Activated CD4-positive, alpha-beta T cell treated with anti-CD3 and anti-CD28 coated beads, Interleukin-2, amount 10 ng/mL, durations not matched to agents 7 days and 5 days (primary cell): ENCODE results near the gene NWD2. TPM values are rescaled to one million over a fixed set of nuclear protein-coding genes. Genes with fewer than 3 reads are reported as not detected.
"Not testable (repeated sequence)": the region's sequence is repeated elsewhere in the genome, so short reads cannot be mapped to it uniquely, and the experiment has no call there.

Experiments
- CTCF ChIA-PET: fragments of 350-600 bp; sonication (Branson Sonifier 250); formaldehyde crosslinking; loops from one replicate; lab custom pipeline; 2021; ENCODE audit warnings: antibody characterized with exemption; lab: Charles Lee
- POLR2A ChIA-PET: fragments of 350-600 bp; sonication (Branson Sonifier 250); formaldehyde crosslinking; loops from one replicate; lab custom pipeline; 2021; ENCODE audit warnings: antibody characterized with exemption; lab: Charles Lee
- DNase-seq: peaks from one replicate; pipeline ENCODE4 v3.0.0-alpha.2; 2020
- H3K27ac Mint-ChIP-seq: one replicate; pipeline ENCODE4 v1.8.0; 2021; ENCODE audit warnings: mild to moderate bottlenecking, moderate library complexity, mixed read lengths
- H3K27me3 Mint-ChIP-seq: one replicate; pipeline ENCODE4 v1.8.0; 2021; ENCODE audit warnings: mixed read lengths
- H3K36me3 Mint-ChIP-seq: one replicate; pipeline ENCODE4 v1.8.0; 2021; ENCODE audit warnings: low read depth, mixed read lengths
- H3K4me1 Mint-ChIP-seq: one replicate; pipeline ENCODE4 v1.8.0; 2021; ENCODE audit warnings: mixed read lengths
- H3K4me3 Mint-ChIP-seq: one replicate; pipeline ENCODE4 v1.8.0; 2021; ENCODE audit warnings: mild to moderate bottlenecking, moderate library complexity, mixed read lengths
- H3K9me3 Mint-ChIP-seq: one replicate; pipeline ENCODE4 v1.8.0; 2021; ENCODE audit warnings: mixed read lengths
- total RNA-seq, 2 experiments: library from RNA; stranded (reverse); gene quantifications; one replicate each; pipeline ENCODE4 v1.2.3, GENCODE V29; 2021

The NWD2 gene, protein sequence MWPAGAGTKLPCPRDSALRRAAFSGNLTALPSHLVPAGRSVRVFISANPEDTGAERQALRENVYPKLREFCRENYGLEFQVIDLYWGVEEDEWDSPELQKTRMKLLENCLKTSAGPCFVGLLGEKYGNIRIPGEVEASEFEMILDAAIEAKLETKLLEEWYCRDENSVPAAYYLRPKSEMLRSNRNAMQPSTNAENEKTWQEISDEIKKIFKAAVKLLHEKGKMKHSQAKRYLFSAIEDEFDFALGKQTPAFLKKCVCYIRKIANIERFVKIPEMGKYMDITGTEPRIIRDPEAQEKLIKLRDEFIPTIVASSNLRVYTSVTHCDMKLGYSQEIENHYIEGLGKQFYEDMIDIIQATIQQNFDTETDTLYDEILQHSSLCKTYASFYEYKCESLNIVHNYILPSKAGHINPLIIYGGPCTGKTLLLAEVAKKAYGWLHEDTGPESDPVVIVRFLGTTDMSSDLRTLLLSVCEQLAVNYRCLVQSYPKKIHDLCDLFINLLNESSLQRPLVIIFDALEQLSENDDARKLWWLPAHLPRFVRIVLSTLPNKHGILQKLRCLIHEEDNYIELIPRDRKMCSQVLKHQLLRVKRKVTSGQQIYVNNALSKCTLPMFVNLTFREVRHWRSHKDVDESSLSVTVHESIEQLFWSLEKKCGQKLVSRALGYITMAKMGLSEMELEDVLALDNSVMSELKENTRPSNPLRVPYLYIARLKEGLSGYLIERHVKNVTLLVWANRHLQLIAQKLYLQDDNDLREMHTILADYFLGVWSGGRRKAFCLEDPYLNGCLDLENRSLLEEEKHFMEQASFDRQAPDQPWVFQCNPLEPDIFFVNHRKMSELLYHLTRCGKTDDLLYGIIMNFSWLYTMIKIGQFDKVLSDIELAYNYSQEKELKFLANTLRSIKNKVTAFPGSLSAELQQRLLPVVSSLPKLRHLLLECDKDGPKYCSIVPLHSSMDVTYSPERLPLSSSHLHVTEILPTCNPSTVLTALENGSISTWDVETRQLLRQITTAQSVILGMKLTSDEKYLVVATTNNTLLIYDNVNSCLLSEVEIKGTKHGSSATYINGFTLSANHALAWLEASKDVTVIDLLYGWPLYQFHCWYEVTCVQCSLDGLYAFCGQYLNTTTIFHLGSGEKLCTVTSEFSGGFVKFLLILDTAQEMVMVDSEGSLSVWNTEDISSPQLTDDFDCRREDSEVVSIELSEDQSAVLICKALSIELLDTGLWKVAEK (N-terminal part only)
- total RNA-seq, result not detected

GRCh38 chr4:37244583-37245390 is at the start of gene NWD2:
Gene NWD2, plus strand, starts transcription at chr4:37244743. Its CDS starts 325 bp downstream, at chr4:37245068.
- Mint-ChIP-seq H3K27ac (no peak within 1 kb of the TSS), H3K9me3 (no peaks in the 10 kb centered on the region), H3K4me1 (peaks cover 2% of the 10 kb centered on the region), H3K4me3 (no peak within 1 kb of the TSS), H3K27me3 (peaks cover 55% of the 10 kb centered on the region), H3K36me3 (no peaks in the 10 kb centered on the region)
- DNase-seq, result no peak
- CTCF ChIA-PET, result no interaction called here
- POLR2A ChIA-PET, result no interaction called here

- Mint-ChIP-seq H3K4me1 (no peaks in the 10 kb centered on the region), H3K27me3 (no peaks in the 10 kb centered on the region), H3K4me3 (no peak overlapping the region), H3K36me3 (no peaks in the 10 kb centered on the region), H3K9me3 (no peaks in the 10 kb centered on the region), H3K27ac (no peak overlapping the region)
- ChIA-PET POLR2A (no interaction called here), CTCF (no interaction called here)
- DNase-seq, result no peak
These were observed 46.6 kb upstream of the NWD2 start for GRCh38 chr4:37197899-37198298.

DNA sequence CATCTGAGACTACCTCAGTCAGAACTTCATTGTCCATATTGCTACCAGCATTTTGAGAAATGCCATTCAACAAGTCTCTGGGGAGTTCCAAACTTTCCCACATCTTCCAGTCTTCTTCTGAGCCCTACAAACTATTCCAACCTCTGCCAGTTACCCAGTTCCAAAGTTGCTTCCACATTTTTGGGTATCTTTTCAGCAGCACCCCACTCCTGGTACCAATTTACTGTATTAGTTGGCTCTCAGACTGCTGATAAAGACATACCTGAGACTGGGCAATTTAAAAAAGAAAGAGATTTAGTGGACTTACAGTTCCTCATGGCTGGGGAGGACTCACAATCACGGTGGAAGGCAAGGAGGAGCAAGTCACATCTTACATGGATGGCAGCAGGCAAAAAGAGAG is 39.8 kb upstream of the NWD2 start:
- H3K36me3 Mint-ChIP-seq, H3K27ac Mint-ChIP-seq, H3K27me3 Mint-ChIP-seq, POLR2A ChIA-PET, H3K4me1 Mint-ChIP-seq, H3K4me3 Mint-ChIP-seq, H3K9me3 Mint-ChIP-seq, CTCF ChIA-PET, DNase-seq: not testable (repeated sequence)

GRCh38 chr4:37216209-37216608 is 28.3 kb upstream of the NWD2 start:
- no peak for DNase-seq
- Mint-ChIP-seq H3K27ac (no peak overlapping the region), H3K36me3 (no peaks in the 10 kb centered on the region), H3K27me3 (peaks cover 2% of the 10 kb centered on the region), H3K9me3 (no peaks in the 10 kb centered on the region), H3K4me1 (no peaks in the 10 kb centered on the region), H3K4me3 (no peak overlapping the region)
- ChIA-PET POLR2A (no interaction called here), CTCF (no interaction called here)

- ChIA-PET POLR2A (no interaction called here), CTCF (no interaction called here)
- Mint-ChIP-seq H3K36me3 (no peaks in the 10 kb centered on the region), H3K4me1 (no peaks in the 10 kb centered on the region), H3K4me3 (no peak overlapping the region), H3K27me3 (peaks cover 2% of the 10 kb centered on the region), H3K27ac (no peak overlapping the region), H3K9me3 (no peaks in the 10 kb centered on the region)
- DNase-seq, result no peak
These were observed 25.3 kb upstream of the NWD2 start for GRCh38 chr4:37219242-37219641.

GRCh38 chr4:37219990-37220389 is 24.6 kb upstream of the NWD2 start:
- no peak overlapping the region for H3K27ac Mint-ChIP-seq
- no peak for DNase-seq
- no peaks in the 10 kb centered on the region for H3K9me3 Mint-ChIP-seq
- no peaks in the 10 kb centered on the region for H3K4me1 Mint-ChIP-seq
- ChIA-PET POLR2A (no interaction called here), CTCF (no interaction called here)
- H3K27me3 Mint-ChIP-seq, result peaks cover 2% of the 10 kb centered on the region
- H3K36me3 Mint-ChIP-seq, result no peaks in the 10 kb centered on the region
- no peak overlapping the region for H3K4me3 Mint-ChIP-seq

- Mint-ChIP-seq H3K27me3 (no peaks in the 10 kb centered on the region), H3K4me1 (no peaks in the 10 kb centered on the region), H3K36me3 (no peaks in the 10 kb centered on the region), H3K4me3 (no peak overlapping the region), H3K9me3 (no peaks in the 10 kb centered on the region), H3K27ac (no peak overlapping the region)
- ChIA-PET POLR2A (no interaction called here), CTCF (no interaction called here)
- DNase-seq, result no peak
These were observed 23.9 kb upstream of the NWD2 start for GRCh38 chr4:37220685-37221084.

GRCh38 chr4:37223732-37224131 is 20.8 kb upstream of the NWD2 start:
- no peak overlapping the region for H3K4me3 Mint-ChIP-seq
- H3K4me1 Mint-ChIP-seq, result no peaks in the 10 kb centered on the region
- CTCF ChIA-PET, result no interaction called here
- POLR2A ChIA-PET, result no interaction called here
- peaks cover 4% of the 10 kb centered on the region for H3K27me3 Mint-ChIP-seq
- no peak for DNase-seq
- H3K9me3 Mint-ChIP-seq, result no peaks in the 10 kb centered on the region
- H3K27ac Mint-ChIP-seq, result no peak overlapping the region
- H3K36me3 Mint-ChIP-seq, result no peaks in the 10 kb centered on the region

DNA sequence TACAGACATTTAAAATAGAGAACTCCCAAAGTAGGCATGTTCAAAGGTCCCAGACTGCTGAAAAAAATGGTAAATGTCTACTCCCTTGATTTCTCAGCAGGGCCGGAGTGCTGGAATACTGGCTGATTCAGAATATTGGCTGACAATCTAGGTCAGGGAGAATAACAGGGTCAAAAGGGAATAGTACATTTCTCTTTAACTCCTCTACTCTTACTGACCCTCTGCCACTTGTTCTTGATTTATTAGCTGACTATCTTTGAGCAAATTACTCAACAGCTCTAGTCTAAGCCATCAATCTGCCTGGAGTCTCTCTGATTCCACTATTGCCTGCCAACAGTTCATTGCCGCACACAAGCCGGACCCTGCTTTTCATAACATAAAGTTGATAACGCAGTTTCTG is 19.7 kb upstream of the NWD2 start:
- Mint-ChIP-seq H3K9me3 (no peaks in the 10 kb centered on the region), H3K36me3 (no peaks in the 10 kb centered on the region), H3K4me1 (no peaks in the 10 kb centered on the region), H3K27ac (no peak overlapping the region), H3K27me3 (peaks cover 4% of the 10 kb centered on the region), H3K4me3 (no peak overlapping the region)
- POLR2A ChIA-PET, result no interaction called here
- no peak for DNase-seq
- CTCF ChIA-PET, result no interaction called here

GRCh38 chr4:37225778-37226177 is 18.8 kb upstream of the NWD2 start:
- Mint-ChIP-seq H3K27me3 (peaks cover 5% of the 10 kb centered on the region), H3K4me3 (no peak overlapping the region), H3K4me1 (no peaks in the 10 kb centered on the region), H3K27ac (no peak overlapping the region), H3K9me3 (no peaks in the 10 kb centered on the region), H3K36me3 (no peaks in the 10 kb centered on the region)
- DNase-seq, result no peak
- POLR2A ChIA-PET, result no interaction called here
- CTCF ChIA-PET, result no interaction called here

DNA sequence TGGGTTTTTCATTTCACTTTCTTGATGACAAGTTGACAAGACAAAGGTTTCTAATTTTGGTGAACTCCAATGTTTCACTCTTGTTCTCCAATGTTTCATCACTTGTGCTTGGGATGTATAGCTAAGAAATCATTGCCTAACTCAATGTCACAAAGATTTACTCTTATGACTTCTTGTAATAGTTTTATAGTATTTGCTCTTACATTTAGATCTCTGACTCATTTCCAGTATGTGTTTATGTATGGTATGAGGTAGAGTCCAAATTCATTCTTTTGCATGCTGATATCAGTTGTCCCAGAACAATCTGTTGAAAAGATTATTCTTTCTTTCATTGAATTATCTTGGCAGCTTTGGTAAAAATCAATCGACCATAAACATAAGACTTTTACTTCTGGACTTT is 12.2 kb upstream of the NWD2 start:
- Mint-ChIP-seq H3K4me1 (no peaks in the 10 kb centered on the region), H3K9me3 (no peaks in the 10 kb centered on the region), H3K27ac (no peak overlapping the region), H3K4me3 (no peak overlapping the region), H3K27me3 (peaks cover 5% of the 10 kb centered on the region), H3K36me3 (no peaks in the 10 kb centered on the region)
- DNase-seq, result no peak
- ChIA-PET CTCF (no interaction called here), POLR2A (no interaction called here)

GRCh38 chr4:37236165-37236564 is 8.4 kb upstream of the NWD2 start:
- DNase-seq, result no peak
- Mint-ChIP-seq H3K4me3 (no peak overlapping the region), H3K27me3 (peaks cover 4% of the 10 kb centered on the region), H3K9me3 (no peaks in the 10 kb centered on the region), H3K4me1 (no peaks in the 10 kb centered on the region), H3K36me3 (no peaks in the 10 kb centered on the region), H3K27ac (no peak overlapping the region)
- ChIA-PET POLR2A (no interaction called here), CTCF (no interaction called here)
